AG08395 (cell line): ENCODE measurements around the gene TNFRSF21.

Experiments used
- DNase-seq: peaks from one replicate; pipeline ENCODE4 v3.0.0; 2012; ENCODE audit warnings: mixed read lengths, low spot score

The TNFRSF21 gene

DNA sequence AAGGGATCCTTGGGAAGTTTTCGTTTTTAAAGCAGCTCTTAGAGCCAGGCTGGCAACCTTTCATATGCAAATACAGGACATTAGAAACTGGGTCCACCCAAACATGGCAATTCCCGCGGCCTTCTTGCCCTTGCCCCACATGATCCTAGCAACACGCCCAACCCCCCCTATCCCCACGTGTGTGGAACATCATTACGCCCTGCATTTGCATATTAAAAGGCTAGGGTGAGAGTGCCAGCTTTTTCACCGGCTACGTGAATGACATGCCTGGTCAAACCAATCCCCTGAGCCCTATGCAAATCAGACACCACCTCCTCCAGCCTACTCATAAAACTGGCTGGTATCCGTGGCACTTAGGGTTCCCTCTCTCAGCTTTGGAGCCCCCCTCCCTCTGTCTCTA lies 88.1 kb downstream of the TNFRSF21 start:
- DNase-seq = no peak

DNA sequence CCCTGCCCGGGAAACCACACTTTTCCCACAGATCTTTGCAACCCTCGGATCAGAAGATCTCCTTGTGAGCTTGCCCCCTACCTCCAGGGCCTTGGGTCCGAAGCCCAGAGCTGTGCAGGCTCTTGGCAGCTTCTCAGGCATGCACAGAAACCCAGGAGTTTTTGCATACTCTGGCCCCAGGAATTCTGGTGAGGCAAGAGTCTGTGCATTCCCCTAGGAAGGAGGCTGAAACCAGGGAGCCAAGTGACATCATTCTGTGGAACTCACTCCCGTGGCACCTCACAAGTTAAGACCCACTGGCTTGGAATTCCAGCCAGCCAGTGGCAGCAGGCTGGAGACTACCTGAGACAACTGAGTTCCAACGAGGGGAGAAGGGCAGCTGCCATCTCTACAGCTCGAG lies 100.1 kb downstream of the TNFRSF21 start:
- DNase-seq = no peak

DNA sequence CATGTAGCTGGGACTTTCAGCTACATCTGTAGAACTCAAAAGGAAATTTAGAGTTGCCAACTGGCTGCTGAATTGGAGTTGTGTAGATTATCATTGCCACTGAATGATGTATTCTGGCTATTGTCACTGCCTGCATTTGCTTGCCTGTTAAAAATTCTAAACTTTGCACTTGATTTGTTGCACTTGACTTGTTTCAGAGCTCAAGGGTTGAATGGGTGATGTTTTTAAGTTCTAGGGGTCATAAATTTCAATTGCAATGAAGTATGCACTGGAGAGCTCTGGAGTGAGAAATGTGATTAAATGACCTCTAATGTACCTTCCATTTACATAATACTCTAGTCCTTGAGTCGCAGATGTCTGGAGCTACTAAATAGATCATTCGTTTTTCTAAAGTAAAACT lies 102.4 kb downstream of the TNFRSF21 start:
- no peak for DNase-seq

DNA sequence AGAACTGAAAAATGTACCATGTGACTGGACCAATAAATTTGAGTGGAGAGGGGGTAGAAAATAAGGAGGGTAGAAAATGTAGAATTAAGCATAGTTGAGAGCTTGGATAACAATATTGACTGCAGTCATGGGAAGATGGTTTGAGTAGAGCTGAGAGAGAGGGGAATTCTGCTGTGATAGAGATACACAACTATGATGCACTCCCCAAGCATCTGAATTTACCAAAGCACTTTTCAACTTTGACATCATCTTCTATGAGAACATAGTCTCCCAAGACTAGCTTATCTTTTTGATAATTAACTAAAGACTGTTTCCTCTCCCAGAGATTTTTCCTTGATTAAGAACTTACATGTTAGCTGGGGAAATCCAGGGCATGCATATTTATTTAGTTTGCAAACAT lies 103.1 kb downstream of the TNFRSF21 start:
- DNase-seq = no peak

DNA sequence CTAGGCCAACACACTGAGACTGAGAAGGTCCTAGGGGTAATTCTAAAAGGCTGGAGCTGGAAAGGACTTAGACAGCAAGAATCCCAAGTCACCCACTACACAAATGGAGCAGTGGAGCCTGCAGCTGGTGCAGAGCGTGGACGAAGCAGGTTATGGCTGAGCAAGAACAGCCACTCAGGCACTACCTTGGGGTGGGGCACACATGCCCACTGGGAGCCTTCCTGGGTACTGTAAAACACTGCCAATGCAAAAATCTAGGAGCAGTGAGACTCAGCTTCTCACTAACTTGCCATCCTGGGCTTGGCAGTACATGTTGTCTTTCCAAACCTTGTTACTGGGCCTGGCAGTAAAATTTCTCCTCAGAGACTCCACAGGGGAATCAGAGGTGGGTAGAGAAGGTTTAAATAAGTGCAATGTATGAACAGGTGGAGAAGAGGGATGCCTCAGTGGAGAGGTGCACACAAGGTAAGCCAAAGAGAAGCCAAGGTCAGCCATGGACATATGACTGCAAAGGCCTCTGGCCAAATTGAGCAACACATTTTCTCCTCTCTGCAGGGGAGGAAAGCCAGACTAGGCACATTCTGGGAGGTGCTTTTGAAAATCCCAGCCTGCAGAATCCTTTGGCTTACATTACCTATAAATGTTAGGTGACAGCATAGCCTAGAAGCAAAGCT lies 105.6 kb downstream of the TNFRSF21 start:
- no peak for DNase-seq

DNA sequence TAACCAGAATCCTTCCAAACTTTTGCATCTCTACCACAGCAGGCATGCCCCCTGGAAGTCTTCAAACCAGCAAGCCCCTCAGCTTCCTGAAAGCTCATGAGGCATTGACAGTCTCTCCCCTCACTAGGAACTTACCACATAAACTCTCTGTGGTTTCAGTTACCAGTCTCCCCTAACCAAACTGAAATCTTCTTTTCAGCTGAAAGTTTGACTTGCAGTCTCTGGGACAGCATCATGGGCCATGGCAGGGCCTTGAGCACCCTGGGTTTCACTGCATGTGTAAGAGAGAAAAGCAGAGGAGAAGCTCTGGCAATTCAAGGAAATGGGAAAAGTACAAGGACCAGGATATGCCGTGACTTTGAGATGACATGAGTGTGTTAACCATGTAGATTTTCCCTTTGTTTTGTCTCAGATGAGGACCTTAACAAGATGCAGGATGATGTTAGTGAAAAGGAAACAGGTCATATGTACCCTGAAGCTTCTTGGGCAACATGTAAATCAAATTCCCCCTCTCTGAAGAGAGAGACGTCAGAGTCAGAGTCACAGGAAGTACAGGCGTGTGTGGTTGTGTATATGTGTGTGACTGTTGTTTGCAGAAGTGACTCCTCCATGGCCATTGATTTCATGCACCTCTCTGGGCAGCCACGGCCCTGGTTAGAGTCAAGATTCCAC lies 106.3 kb downstream of the TNFRSF21 start:
- DNase-seq = no peak

DNA sequence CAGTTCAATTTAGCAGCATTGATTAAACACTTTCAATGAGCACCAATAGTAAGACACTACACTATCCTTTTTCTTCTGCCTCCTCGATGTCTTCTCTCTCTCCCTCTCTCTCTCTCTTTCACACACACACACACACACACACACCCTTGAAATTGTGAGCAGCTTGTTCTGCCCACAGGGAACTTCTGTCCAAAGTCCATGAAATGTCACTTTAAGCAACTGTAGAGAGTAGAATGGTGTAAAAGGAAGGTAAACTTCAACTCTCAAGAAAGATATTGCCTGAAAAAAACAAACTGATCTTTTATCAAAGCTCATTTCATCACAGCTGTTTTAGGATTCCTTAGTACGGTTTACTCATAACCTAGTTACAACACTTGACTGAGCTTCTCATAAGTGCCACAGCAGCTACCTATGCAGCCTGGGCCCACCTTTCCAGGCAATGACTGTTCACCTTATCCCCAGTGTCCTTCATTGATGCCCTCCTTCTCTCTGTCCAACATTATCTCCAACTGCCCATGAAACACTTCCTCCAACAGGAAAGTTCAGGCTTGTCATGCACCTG lies 107.0 kb downstream of the TNFRSF21 start:
- no peak for DNase-seq

DNA sequence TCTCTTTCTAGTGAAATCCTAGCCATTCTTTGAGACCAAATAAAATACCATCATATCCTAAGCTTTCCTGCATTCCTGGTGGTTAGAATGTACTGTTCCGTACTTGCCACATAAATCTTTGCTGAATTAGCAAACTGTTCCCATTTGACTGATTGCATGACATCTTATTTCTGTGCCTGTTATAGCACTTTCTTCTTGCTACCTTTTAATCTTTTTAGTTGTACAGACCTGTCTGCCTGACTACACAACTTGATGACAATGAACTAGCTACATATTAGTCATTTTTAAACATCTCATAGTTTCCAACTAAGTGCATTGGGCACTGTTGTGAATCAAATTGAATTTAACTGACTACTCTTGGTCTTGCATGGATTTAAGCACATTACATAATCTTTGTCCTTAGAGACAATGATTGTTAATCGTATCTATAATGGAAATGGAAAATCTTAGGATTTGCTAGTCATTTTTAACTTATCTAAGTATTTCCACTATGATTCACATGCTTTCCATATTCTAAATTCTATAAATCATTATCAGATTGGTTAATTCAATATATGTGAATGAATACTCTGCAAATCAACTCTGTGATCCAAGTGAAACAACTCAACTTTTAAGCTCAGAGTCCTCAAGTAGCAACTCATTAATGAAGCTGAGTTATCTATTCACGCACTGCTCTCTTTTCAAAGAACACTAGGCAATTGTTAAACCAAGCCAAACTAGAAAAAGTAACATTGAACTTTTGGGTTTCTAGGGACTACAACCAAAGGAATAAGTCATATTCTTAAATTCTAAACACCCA lies 109.0 kb downstream of the TNFRSF21 start:
- no peak for DNase-seq

DNA sequence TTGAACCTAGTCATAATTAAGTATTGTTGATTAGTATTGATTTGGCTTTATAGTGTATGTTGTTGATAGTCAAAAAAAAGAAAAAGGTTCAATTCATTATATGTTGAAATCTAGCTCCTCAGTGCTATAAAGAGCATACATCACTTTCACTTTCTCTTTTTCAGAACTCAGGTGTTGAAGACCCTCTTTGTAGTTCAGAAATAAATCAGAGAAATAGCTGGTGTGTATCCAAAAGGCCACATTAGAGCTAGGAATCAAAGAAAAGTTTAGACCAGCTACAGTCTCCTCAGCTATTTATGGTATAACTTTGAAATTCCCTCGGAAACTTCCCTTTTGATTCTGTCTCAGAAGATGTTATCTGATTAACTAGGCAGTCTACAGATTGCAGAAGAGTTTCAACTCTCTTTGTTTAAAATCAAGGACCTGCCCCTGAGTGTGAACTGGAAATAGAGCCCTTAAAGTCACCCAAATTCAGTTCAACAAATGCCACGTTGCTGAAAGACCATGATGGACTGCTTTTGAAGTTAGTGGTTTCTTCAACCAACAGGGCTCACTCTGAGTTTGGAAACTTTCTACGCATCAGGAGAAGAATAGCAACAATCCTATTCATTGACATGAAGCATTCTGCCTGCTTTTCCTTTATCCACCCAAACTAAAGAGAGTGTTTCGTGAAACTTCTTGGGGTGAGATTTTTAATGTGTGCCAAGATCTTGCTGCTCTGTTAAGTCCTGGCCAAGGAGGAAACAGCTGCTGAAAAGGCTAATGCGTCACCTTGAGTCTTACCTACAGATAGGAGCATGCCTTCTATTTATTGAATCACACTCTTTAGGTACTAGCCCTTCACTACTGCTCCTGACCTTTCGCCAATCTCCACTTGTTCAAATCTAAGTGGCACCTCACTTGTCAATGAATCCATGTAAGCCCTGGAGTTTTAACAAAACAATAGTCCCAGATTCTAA lies 111.7 kb downstream of the TNFRSF21 start:
- DNase-seq = no peak

DNA sequence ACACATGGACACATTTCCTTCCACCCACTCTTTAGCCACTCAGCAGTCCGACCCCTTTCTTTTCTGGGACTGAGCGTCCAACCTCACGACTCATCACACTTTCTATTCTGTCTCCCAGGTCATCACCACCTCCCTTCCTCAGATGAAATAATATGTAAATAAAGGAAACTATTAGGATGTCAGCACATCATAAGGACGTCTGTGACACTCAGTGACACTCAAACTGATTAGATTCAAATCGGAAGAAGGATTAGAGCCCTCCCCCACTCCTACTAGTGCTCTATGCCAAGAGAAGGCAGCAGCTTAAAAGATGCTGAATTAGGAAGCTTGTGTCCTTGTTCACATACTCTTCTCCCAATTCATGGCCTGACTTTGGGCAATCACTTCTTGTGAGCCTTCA lies 113.6 kb downstream of the TNFRSF21 start:
- no peak for DNase-seq

DNA sequence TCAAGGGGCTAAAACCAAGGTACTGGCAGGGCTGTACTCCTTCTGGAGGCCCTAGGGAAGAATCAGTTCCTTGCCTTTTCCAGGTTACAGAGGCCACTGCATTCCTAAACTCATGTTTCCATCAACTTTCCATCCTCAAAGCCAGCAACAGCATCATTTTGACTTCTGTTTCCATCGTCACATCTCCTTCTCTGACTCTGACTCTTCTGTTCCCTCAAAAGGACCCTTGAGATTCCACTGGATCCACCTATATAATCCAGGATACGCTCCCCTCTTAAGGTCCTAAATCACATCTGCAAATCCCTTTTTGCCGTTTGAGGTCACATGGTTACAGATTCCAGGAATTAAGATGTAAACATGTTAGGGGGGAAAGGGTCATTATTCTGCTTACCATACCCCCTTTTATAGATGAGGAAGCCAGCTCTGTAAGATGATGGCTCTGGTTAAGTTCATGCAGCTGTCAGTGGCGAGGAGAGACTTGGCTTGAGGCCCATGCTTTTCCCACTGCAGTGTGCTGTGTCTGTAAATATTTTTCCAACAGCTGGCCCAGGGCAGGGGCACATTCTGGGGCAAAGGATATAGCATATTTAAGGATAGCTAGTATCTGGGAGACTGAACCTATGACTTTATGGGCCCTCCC lies 114.6 kb downstream of the TNFRSF21 start:
- DNase-seq = no peak

DNA sequence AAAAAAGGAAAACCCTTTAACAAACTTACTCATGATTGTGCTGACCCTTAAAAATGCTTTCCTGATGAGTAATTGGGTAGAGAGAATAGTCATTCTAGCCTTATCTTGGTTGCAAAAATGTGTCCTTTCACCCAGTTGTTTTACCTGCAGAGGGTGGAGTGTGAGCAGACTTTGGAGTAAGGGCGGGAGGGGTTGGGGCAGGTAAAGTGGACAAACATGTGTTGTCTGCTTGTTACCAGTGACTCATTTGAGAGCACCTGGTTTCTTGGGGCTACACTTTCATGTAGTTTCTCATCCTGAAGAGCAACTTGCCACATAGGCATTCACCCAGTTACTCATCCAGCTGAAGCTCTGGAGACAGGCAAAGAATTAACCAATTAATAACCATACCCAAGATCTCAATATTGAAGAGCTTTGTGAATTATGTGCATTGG lies 121.1 kb downstream of the TNFRSF21 start:
- DNase-seq = peak; percentile 50

DNA sequence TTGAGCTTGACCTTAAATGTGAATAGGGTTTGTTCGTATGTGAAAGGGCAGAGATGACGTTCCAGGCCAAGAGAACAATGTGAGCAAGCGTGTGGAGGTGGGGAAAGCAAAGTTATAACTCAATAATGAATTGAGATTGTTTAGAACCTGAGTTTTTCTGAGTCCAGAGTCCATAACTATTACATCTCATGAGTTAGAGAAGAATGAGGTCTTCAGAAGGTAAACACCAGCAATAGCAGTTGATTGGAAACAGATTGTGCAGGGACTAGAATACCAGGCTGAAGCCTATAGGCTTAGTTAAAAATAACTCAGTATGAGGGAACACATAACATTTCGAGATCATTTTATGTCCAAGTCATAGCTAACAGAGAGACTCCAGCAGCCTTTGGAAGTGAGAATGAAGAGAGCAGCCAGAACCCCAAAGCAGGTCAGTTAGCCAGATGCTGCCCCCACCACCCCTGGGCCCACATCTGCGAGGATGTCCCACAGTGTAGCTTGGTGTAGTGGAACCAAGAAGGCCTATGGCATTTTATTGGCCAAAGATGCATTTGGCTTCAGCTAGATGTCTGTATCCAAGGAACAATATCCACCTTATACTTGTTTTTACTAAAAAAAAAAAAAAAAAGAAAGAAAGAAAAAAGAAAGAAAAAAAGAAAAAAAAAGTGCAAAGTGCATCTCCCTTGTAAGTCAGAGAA lies 121.7 kb downstream of the TNFRSF21 start:
- DNase-seq = no peak

DNA sequence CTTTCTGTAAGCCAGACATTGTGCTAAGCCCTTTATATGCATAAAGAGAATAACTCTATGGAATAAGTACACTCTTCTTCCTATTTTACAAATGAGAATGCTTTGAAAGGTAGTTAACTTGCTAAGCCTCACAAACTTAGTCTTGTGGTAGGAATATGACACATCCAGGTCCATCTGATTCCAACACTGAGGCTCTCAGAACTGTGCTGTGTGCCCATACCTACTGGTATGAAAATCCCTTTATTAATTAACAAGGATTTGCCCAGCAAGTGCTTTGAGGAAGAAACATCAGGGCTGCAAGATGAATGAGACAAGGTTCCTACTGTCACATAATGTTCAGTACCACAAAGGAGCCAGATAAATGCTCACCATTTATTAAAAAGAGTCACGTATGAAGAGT lies 122.6 kb downstream of the TNFRSF21 start:
- DNase-seq = no peak

DNA sequence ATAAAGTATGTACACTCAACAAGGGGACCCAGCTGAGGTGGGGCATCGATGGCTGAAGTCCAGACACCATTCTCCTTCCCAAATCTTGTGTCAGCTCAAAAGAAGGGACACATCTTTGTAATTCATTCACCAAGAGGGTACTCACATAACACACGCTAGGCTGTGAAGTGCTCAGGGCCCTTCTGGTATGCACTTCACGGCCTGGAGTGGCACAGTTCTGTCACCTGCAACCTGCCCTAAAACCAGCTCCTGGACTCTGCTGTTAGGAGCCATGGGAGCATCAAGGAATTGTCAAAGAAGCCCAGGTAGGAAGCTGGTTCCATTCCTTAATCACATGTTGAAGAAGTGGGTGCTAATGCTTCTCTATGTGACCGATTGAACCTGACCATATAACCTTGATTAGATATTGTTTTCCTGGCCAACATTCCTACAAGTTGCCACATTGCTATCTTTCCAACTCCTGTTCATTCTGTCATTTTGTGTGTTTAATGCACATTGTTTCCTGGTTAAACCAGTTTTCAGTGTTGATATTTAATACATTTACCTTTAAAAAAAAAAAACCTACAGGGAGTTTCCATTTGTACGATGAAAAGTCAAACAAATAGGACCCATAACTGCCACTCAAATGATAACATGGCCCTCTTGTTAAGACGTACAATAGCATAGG lies 127.3 kb downstream of the TNFRSF21 start:
- DNase-seq = no peak

DNA sequence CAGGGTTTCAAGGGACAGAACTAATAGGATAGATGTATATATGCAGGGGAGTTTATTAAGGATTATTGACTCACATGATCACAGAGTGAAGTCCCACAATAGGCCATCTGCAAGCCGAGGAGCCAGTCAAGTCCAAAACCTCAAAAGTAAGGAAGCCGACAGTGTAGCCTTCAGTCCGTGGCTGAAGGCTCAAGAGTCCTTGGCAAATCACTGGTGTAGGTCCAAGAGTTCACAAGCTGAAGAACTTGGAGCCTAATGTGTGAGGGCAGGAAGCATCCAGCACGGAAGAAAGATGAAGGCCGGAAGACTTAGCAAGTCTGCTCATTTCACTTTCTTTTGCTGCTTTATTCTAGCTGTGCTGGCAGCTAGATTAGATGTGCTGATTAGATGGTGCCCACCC lies 128.0 kb downstream of the TNFRSF21 start:
- no peak for DNase-seq
